ENCODE measurements around the gene LYRM4.

Gene LYRM4

GRCh38 chr6:5241252-5241651 is 19.5 kb downstream of the LYRM4 start:
- no peak for DNase-seq

GRCh38 chr6:5238336-5238735 is 22.4 kb downstream of the LYRM4 start:
- no peak for DNase-seq

- DNase-seq, result no peak
Measured at GRCh38 chr6:5237805-5238204, 22.9 kb downstream of the LYRM4 start.

DNA sequence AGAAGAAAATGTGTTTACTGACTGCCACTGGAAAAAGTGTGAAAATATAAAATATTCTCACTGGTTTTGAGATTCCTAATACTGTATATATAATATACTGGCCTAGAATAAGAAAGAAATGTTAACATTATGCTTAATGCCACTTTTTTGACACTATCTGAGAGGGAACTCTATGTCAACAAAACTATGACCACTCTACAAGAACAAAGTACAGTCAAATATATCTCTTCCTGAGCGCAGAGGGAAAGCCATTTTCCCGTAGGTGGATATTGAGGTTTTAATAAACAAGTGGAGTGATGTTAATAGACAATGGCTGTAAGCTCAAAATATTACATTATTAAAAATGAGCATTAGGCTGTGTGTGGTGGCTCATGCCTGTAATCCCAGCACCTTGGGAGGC is 24.9 kb downstream of the LYRM4 start:
- DNase-seq, result no peak

DNA sequence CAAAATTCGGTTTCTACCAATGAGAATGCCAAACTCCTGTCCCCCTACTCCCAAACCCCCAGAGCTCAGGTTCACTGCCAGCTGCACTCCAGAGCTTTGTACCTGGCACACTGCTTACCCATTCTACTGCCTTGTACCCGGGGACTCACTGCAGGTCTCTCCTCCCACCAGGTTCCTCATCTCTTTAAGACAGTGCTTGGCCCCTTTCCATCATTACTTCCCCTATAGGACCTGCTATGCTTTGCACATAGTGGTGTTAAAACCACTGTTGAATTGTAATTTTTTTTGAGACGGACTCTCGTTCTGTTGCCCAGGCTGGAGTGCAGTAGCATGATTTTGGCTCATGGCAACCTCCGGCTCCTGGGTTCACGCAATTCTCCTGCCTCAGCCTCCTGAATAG is 25.9 kb downstream of the LYRM4 start:
- DNase-seq, result no peak

- no peak for DNase-seq
Measured at GRCh38 chr6:5231289-5231688, 29.5 kb downstream of the LYRM4 start.

- DNase-seq, result no peak
Measured at GRCh38 chr6:5230081-5230480, 30.7 kb downstream of the LYRM4 start.

- no peak for DNase-seq
Measured at GRCh38 chr6:5229356-5229755, 31.4 kb downstream of the LYRM4 start.

DNA sequence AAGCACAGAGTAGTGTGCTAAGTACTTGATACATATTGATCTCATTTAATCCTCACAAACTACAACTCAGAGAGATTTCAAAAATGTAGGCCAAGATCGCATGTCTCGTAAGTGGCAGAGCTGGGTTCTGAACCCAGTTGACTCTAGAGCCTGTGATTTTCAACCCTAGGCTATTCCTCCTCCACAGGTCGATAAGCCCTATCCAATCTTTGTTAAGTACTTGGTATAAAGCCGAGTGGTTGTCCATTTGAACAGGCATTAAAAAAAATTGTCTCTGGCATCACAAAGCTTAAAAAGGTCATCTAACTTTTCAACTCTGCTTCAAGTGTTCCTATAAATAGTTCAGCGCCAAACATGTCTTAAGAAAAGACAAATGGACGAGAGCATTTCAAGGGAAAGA is 37.4 kb downstream of the LYRM4 start:
- DNase-seq, result no peak

- DNase-seq, result no peak
Measured at GRCh38 chr6:5220443-5220842, 40.3 kb downstream of the LYRM4 start.

DNA sequence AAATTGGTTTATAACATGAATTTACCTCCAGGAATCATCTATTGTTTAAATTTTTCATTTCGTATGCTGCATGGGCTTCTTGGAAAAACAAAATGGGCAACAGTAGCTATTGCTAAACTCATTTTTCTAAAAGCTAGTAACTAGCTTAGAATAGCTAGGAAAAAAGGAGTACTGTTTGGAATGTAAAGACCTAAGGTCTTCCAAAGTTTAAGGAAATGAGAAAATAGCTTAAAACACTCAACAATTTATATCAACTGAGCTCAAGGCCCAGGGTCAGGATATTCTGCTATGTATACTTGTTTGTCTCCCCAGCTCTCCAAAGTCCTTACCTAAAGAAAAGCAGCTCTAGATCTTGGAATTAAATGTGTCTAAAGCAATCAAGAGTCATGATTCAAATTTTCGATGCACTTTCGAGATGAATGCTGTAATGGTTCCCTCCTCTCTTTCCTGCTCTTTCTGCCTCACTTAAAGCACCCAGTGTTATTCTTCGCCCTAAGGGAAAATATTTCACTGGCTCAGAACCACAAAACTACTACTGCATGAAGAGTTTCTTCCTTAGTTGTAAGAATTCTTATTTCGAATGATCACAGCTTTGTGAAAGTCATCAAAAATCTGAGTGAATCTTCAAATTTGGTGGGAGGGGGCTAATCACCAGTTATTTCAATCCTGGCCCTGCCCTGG is 41.6 kb downstream of the LYRM4 start:
- no peak for DNase-seq

DNA sequence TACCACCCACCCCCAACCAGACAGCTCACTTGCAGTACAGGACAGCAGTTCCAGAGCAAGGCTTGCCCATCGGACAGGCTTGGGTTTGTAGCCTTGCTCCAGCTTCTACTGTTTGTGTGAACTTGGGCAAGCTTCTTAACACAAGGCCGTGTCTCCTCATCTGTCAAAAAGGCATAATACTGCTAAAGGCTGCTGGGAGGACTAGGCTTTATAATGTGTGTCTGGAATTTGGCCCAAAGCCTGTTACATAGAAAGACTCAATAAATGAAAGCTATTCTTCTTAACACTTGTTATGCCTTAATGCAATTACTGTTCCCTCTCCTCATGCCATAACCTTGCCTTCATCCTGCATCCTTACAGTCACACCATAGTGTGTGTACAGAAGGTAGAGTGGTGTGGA is 43.4 kb downstream of the LYRM4 start:
- DNase-seq, result no peak

DNA sequence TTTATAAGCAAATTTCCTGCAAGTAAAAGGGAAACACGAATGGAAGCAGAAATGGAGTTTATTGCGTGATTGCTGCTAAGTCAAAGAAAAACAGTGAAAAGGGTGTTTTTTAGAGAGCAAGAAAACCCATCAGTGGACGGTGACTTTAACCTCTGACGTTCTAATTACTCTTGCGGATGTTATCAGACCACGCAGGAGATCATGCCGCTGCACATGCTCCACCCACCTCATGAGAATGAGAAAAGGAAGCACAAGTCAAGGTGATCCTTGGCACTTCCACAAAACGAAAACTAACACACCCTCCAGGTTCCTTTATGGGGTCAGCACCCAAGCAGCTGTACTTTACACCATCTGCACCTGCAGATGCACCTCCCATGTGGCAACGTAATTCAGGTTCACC is 45.0 kb downstream of the LYRM4 start:
- DNase-seq, result no peak

- no peak for DNase-seq
Measured at GRCh38 chr6:5215159-5215558, 45.6 kb downstream of the LYRM4 start.

DNA sequence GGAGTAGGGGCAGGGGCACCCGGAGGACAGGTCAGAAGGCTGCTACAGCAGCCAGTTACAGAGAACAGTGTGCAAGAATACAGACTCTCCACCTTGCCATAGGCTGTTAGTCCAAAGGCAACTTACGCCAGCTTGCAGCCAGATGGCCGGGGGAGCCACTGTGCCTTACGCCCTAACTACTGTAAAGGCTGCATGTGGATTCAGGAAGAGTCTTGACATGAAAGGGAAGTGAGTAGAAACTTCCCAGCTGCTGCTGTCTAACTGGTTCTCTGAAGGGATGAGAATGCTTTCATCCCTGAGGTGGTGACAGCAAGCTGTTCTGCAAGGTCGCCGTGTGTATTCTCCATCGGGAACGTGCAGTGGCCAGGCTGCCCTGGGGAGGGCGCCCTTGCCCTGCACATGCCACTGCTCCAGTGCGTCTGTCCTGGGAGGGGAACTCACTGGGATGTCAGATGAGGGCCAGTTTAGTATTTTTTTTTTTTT is 46.1 kb downstream of the LYRM4 start:
- no peak for DNase-seq

- no peak for DNase-seq
Measured at GRCh38 chr6:5213836-5214235, 46.9 kb downstream of the LYRM4 start.

GRCh38 chr6:5211492-5211891 is 49.3 kb downstream of the LYRM4 start:
- no peak for DNase-seq

DNA sequence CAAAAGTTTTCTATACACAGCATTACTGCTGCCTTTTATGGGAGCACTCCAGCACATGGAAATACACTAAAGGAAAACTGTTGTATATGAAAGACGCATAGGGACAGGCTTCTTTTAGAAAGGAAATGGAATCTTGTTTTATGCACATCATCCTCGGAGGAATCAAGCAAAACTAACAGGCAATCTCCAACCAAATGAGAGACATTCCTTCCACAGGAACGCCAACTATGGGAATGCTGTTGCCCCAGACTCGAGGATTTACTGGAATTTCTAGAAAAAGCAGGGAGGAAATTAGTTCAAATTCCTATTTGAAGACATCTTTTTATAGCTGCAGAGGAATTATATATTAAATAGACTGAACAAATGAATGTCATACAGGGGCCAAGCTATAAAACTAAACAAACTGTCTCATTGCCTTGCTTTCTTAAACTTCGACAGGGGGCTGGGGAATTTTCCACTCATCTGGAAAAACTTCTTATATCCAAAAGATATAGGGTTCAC is 52.2 kb downstream of the LYRM4 start:
- DNase-seq, result no peak

DNA sequence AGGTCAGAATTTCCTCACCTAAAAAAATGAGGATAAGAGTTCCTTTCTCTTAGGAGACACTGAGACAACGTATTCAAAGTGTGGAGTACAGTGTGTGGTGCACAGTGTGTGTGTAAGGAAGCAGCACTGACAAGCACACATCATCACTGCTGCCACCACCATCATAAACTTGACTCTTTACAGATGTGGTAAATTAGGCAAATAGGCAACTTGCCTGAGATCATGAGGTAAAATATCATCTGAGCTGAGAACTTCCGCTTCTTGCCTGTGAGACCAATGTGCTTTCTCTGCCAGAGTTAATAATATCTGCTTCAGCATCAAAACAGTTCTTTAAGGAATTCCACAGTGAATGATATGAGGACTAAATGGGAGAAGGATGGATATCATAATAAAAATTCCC is 52.7 kb downstream of the LYRM4 start:
- DNase-seq, result no peak

GRCh38 chr6:5206920-5207561 is 53.7 kb downstream of the LYRM4 start:
- DNase-seq, result no peak

GRCh38 chr6:5205877-5206850 is 54.6 kb downstream of the LYRM4 start:
- DNase-seq, result no peak

DNA sequence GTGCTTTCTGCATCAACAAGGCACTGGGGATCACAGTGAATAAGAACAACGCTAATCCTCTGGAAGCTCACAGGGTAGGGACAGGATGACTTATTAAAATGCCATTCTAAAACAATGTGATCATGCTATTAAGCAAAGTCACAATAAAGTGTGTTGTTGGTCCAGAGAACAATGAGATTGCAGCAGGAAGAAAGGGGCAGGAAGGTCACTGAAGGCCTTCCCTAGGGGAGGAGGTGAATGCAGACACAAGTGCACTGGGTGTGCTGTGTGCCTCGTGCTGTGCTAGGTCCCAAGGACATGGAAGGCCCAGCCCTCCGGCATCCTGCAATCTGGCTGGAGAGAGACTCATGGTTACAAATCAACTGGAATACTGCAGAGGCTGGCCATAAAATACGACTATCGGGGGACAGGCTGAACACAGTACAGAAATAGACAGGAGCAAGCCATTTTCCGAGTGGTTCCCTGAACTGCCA is 55.7 kb downstream of the LYRM4 start:
- no peak for DNase-seq

- no peak for DNase-seq
Measured at GRCh38 chr6:5204376-5204775, 56.4 kb downstream of the LYRM4 start.
